ENCODE results near the gene BCL2.

GRCh38 chr18:63187223-63187574 is 132.4 kb downstream of the BCL2 start:
- TF ChIP-seq CTCF (IDR thresholded peaks at IDR 0.05; ENCODE audit: borderline replicate concordance, extremely low read depth, low read length, poor library complexity, severe bottlenecking) (no peak), EZH2 (IDR thresholded peaks at IDR 0.05; ENCODE audit: borderline replicate concordance, low read depth, low read length, severe bottlenecking) (no peak)
